Heart right ventricle (tissue), 16 donors: ENCODE measurements around the gene CIROP. TPM values are rescaled to one million over a fixed set of nuclear protein-coding genes. Genes with fewer than 3 reads are reported as not detected.
A peak's percentile ranks its signal among the peaks of the same experiment; 100 is the strongest.

ENCODE experiments used
- ATAC-seq, 8 donors: fragments of 200-7000 bp; cut with Tn5 transposase; one replicate each; pipeline ENCODE4 v1.9.1; 2020; ENCODE audit warnings: mild to moderate bottlenecking in 8 of 8, moderate library complexity in 8 of 8, moderate number of reproducible peaks in 1 of 8
- DNase-seq, 2 donors: peaks; one replicate each; pipeline ENCODE4 v3.0.0-alpha.2; 2020
- H3K27ac ChIP-seq, 10 donors: fragments of 200-600 bp; sonication (generic) in 2 of 10; one replicate each; pipeline versions ENCODE4 v1.5.0 to v1.8.0; 2020 to 2022; ENCODE audit warnings: mild to moderate bottlenecking in 3 of 10
- H3K27me3 ChIP-seq, 7 donors: fragments of 200-600 bp; one replicate each; pipeline ENCODE4 v1.8.0; 2021 to 2022; ENCODE audit warnings: mild to moderate bottlenecking in 2 of 7
- H3K36me3 ChIP-seq, 9 donors: fragments of 200-600 bp; sonication (generic) in 1 of 9; one replicate each; pipeline versions ENCODE4 v1.5.0 to v1.8.0; 2020 to 2022; ENCODE audit warnings: mild to moderate bottlenecking in 2 of 9
- H3K4me1 ChIP-seq, 9 donors: fragments of 200-600 bp; sonication (generic) in 1 of 9; one replicate each; pipeline versions ENCODE4 v1.5.0 to v1.8.0; 2020 to 2022; ENCODE audit warnings: mild to moderate bottlenecking in 4 of 9
- H3K4me3 ChIP-seq, 10 donors: fragments of 200-600 bp; sonication (generic) in 2 of 10; one replicate each; pipeline versions ENCODE4 v1.5.0 to v1.8.0; 2020 to 2022; ENCODE audit warnings: mild to moderate bottlenecking in 7 of 10, moderate library complexity in 2 of 10
- H3K9me3 ChIP-seq, 11 donors: fragments of 200-600 bp in 10 of 11; sonication (generic) in 2 of 11; one replicate each; pipeline versions ENCODE4 v1.5.0 to v1.8.0; 2013 to 2022; ENCODE audit warnings: mild to moderate bottlenecking in 2 of 11, control low read depth in 1 of 11, moderate library complexity in 1 of 11
- CTCF ChIP-seq, 9 donors: fragments of 200-600 bp; sonication (generic) in 2 of 9; IDR thresholded peaks; one replicate each; pipeline versions ENCODE4 v1.5.0 to v1.8.0; 2021 to 2022; ENCODE audit warnings: antibody characterized with exemption in 9 of 9, mild to moderate bottlenecking in 5 of 9, moderate library complexity in 1 of 9
- WGBS, 2 donors: extraction: QIAGEN DNeasy Blood & Tissue Kit; methylation state at CpG; one replicate each; pipeline ENCODE4 v1.1.7; 2013; ENCODE audit warnings: inconsistent platforms in 1 of 2; 5-methylcytosine and 5-hydroxymethylcytosine counted together
- intact Hi-C, 10 donors: fragments of 100-400 bp; cut with DNase I; formaldehyde crosslinking; loops; one replicate each; pipeline versions ENCODE4 v1.11.1 to v1.14.2; 2022
- long read RNA-seq, 3 donors: library from polyadenylated mRNA; unstranded; transcript quantifications; one replicate each; pipeline ENCODE4 v2.0.0, GENCODE V29; 2020 to 2021
- polyA plus RNA-seq, 2 donors: library from polyadenylated mRNA; stranded (reverse); fragments of 200-250 nt; gene quantifications; one replicate each; pipeline ENCODE4 v1.2.3, GENCODE V29; 2013
- total RNA-seq, 10 donors: library from RNA; stranded (reverse); fragmentation: NEBNext Ultra II Directional in 3 of 10; extraction: Animal tissue kit (Norgen Biotek cat#: 25700) in 3 of 10; gene quantifications; one replicate each; pipeline versions ENCODE4 v1.2.1 to v1.2.4, GENCODE V29; 2021 to 2023
- donor health status: Arrhythmogenic right ventricular cardiomyopathy.
- donor health status: ischemic (EF 13 %, LVEDD 7.1; RV severe dilation, severe dysfunction).
- donor health status: healthy with polysubstance abuse.
- donor health status: DM: no; HTN: yes; CAD: no.
- donor health status: DM: no; HTN: no; CAD: no.
- donor health status: ischemic (EF 25% LVEDD 6.9; RV normal size, moderate dysfunction).
- donor health status: ischemic (EF 25% LVEDD 5.7; RV mildly dilated, moderate dysfunction).
- donor health status: healthy.
- donor health status: DM: yes; HTN: yes; CAD: no.
- donor health status: Ischemic cardiomyopathy.
- donor health status: ischemic (EF 35%, LVEDD 5.7; RV mildly dilated, moderate dysfunction).
- donor health status: nonischemic (EF 11% LVEDD 7.7; RV severe dilation, severe dysfunction).
- donor health status: DM: yes; HTN: yes; CAD: no.
- donor health status: PGD.
- donor health status: ischemic (EF 29% LVEDD 5.4; RV normal size, mild dysfunction).
- donor health status: nonischemic (EF 23%, LVEDD 6.1; RV moderate dilation, normal function).

The CIROP gene
- not detected for total RNA-seq
- polyA plus RNA-seq = not detected
- long read RNA-seq, donor 1, partial matches to known transcripts = 0 of 1 reads
- long read RNA-seq, donor 1, other reads (novel, unspliced or antisense) = 1 of 1 reads
- long read RNA-seq, donor 2, partial matches to known transcripts = 0 of 1 reads
- long read RNA-seq, donor 2, other reads (novel, unspliced or antisense) = 1 of 1 reads
- long read RNA-seq, donor 3 = 0 reads

- intact Hi-C loops = loop anchor here in 1 of 10 donors (5.0 kb wide), 1 partner anchor 37 kb away; no protein-coding TSS in a partner anchor
- no peak within 1 kb of the TSS for H3K4me3 ChIP-seq
- no peaks in the 10 kb centered on the region for H3K9me3 ChIP-seq
- TF ChIP-seq CTCF (IDR thresholded peaks at IDR 0.05) = no peak
- H3K4me1 ChIP-seq = peaks cover 0 to 15% (median under 1%) of the 10 kb centered on the region in 9 donors
- no peak within 1 kb of the TSS for H3K27ac ChIP-seq
- whole genome bisulfite sequencing, 2 donors = 66 to 70% methylated on average over 11 of the region's 11 CpGs
- DNase-seq (no peak), ATAC-seq (no peak)
- peaks cover 0 to 2% (median 0%) of the 10 kb centered on the region in 7 donors for H3K27me3 ChIP-seq
- H3K36me3 ChIP-seq = no peaks in the 10 kb centered on the region
These were observed at the start of gene CIROP for GRCh38 chr14:23104591-23105347. CIROP (minus strand) TSS chr14:23104989; CDS start chr14:23104920, 69 bp downstream.

GRCh38 chr14:23153851-23154796 lies 49.3 kb upstream of the CIROP start:
- 11 to 13% methylated on average over 28 of the region's 28 CpGs for WGBS, 2 donors
- intact Hi-C loops = loop anchor here in 1 of 10 donors (1.0 kb wide), 1 partner anchor 12 kb away; no protein-coding TSS in a partner anchor
- no peaks in the 10 kb centered on the region for H3K9me3 ChIP-seq
- no peaks in the 10 kb centered on the region for H3K27me3 ChIP-seq
- no peak for TF ChIP-seq CTCF (IDR thresholded peaks at IDR 0.05)
- no peaks in the 10 kb centered on the region for H3K36me3 ChIP-seq
- H3K4me1 ChIP-seq = peaks cover 4 to 41% (median 24%) of the 10 kb centered on the region in 9 donors
- H3K4me3 ChIP-seq = peak overlapping the region in 9 of 10 donors; percentile 6 to 46 (median 32)
- DNase-seq = peak; percentile 90 to 91
- ATAC-seq = peak; percentile 88 to 94 (median 92)
- H3K27ac ChIP-seq = peak overlapping the region; percentile 80 to 97 (median 90)

GRCh38 chr14:23151342-23151741 lies 46.6 kb upstream of the CIROP start:
- H3K9me3 ChIP-seq = no peaks in the 10 kb centered on the region
- 82 to 85% methylated on average over 2 of the region's 2 CpGs for WGBS, 2 donors
- peaks cover 4 to 42% (median 24%) of the 10 kb centered on the region in 9 donors for H3K4me1 ChIP-seq
- H3K27me3 ChIP-seq = no peaks in the 10 kb centered on the region
- no peaks in the 10 kb centered on the region for H3K36me3 ChIP-seq
- DNase-seq (no peak), ATAC-seq (no peak)
- no peak overlapping the region for H3K4me3 ChIP-seq
- TF ChIP-seq CTCF (IDR thresholded peaks at IDR 0.05) = no peak
- intact Hi-C loops = no loop called here
- no peak overlapping the region for H3K27ac ChIP-seq

GRCh38 chr14:23149745-23150144 lies 45.0 kb upstream of the CIROP start:
- intact Hi-C loops = no loop called here
- ATAC-seq = no peak
- peaks cover 0 to 42% (median 22%) of the 10 kb centered on the region in 9 donors for H3K4me1 ChIP-seq
- no peaks in the 10 kb centered on the region for H3K9me3 ChIP-seq
- no peak for TF ChIP-seq CTCF (IDR thresholded peaks at IDR 0.05)
- H3K27me3 ChIP-seq = no peaks in the 10 kb centered on the region
- H3K27ac ChIP-seq = no peak overlapping the region
- no peak for DNase-seq
- no peaks in the 10 kb centered on the region for H3K36me3 ChIP-seq
- no peak overlapping the region for H3K4me3 ChIP-seq
